Peyer's patch (tissue), 4 donors: ENCODE results near the gene SLF2. TPM values are rescaled to one million over a fixed set of nuclear protein-coding genes. Genes with fewer than 3 reads are reported as not detected.
"Not testable (repeated sequence)": the region's sequence is repeated elsewhere in the genome, so short reads cannot be mapped to it uniquely, and the experiment has no call there.

Experiments
- DNase-seq, 3 donors: peaks; one replicate each; pipeline ENCODE4 v3.0.0-alpha.2; 2017 to 2019
- H3K27ac ChIP-seq, 4 donors: fragments of 200-600 bp; sonication (generic); one replicate each; pipeline ENCODE4 v1.5.1; 2016 to 2019
- H3K27me3 ChIP-seq, 2 donors: fragments of 200-600 bp; sonication (generic); one replicate each; pipeline ENCODE4 v1.5.1; 2019
- H3K36me3 ChIP-seq, 3 donors: fragments of 200-600 bp; sonication (generic); one replicate each; pipeline ENCODE4 v1.5.1; 2016 to 2019
- H3K4me1 ChIP-seq, 4 donors: fragments of 200-600 bp; sonication (generic); one replicate each; pipeline ENCODE4 v1.5.1; 2016 to 2019
- H3K4me3 ChIP-seq, 4 donors: fragments of 200-600 bp; sonication (generic); 1 replicate in 3 of 4; 2 replicates in 1 of 4; pipeline ENCODE4 v1.5.1; 2016 to 2019; ENCODE audit warnings: mild to moderate bottlenecking in 1 of 4
- H3K9me3 ChIP-seq, 4 donors: fragments of 200-600 bp; sonication (generic); one replicate each; pipeline ENCODE4 v1.5.1; 2016 to 2019; ENCODE audit warnings: mild to moderate bottlenecking in 1 of 4
- POLR2A ChIP-seq, 2 donors: fragments of 450-650 bp; IDR thresholded peaks; one replicate each; pipeline ENCODE4 v1.5.1; 2017; ENCODE audit warnings: antibody characterized with exemption in 2 of 2, mild to moderate bottlenecking in 2 of 2, moderate library complexity in 2 of 2
- total RNA-seq, 4 donors: library from RNA; depleted of rRNA; stranded (reverse); fragments of >200 nt; gene quantifications; one replicate each; pipeline ENCODE4 v1.1.0, GENCODE V29; 2016
- TF ChIP-seq, protein P1 (sequence below), 6 experiments: fragments of 450-650 bp in 4 of 6; fragments of 200-600 bp in 2 of 6; sonication (generic) in 1 of 6; IDR thresholded peaks; one replicate each; pipeline ENCODE4 v1.5.1; 2017 to 2019; ENCODE audit warnings: antibody characterized with exemption in 6 of 6, mild to moderate bottlenecking in 3 of 6, moderate library complexity in 1 of 6

Gene SLF2
- total RNA-seq, 4 donors from 2014 or later, result 11.0 to 37.2 (median 32.0) TPM

DNA sequence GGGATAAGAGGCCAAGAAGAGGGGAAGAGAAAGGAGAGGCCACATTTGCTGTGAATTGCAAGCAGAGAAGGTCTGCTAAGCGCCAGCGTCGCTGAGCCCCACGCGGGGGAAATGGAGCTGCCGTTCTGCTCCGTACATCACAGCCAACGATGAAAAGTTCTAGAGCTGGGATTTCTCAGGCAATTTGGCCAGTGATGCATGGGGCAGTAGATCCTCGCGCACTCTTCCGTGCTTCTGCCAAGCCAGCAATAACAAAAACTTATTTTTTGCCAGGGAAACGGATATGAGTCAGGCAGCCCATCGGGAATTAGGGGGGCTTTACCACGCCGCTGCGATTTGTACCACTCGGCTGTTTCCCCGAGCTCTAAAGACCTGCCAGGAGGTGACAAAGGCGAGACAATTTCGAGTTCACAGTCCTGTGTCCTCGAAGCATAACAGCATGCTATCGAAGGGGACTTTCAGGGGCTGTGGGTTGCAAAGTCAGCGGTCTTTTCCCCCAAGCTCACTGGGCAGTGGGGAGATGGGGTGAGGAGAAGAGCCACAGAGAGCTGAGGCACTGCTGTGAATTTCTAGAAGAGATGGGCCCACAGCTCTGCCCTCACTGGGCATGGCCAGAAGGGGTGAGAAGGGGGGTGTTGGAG is 30.0 kb upstream of the SLF2 start:
- DNase-seq, result no peak
- no peak for TF ChIP-seq POLR2A (IDR thresholded peaks at IDR 0.05)
- Histone ChIP-seq H3K27ac (no peak overlapping the region), H3K27me3 (no peaks in the 10 kb centered on the region), H3K4me3 (no peak overlapping the region), H3K9me3 (no peaks in the 10 kb centered on the region), H3K4me1 (no peaks in the 10 kb centered on the region), H3K36me3 (no peaks in the 10 kb centered on the region)

GRCh38 chr10:100883312-100883821 is 29.4 kb upstream of the SLF2 start:
- H3K4me3 ChIP-seq, result no peak overlapping the region
- no peaks in the 10 kb centered on the region for H3K9me3 ChIP-seq
- no peaks in the 10 kb centered on the region for H3K36me3 ChIP-seq
- DNase-seq, result no peak
- H3K27ac ChIP-seq, result no peak overlapping the region
- H3K4me1 ChIP-seq, result no peaks in the 10 kb centered on the region
- no peaks in the 10 kb centered on the region for H3K27me3 ChIP-seq
- TF ChIP-seq, protein P1, sequence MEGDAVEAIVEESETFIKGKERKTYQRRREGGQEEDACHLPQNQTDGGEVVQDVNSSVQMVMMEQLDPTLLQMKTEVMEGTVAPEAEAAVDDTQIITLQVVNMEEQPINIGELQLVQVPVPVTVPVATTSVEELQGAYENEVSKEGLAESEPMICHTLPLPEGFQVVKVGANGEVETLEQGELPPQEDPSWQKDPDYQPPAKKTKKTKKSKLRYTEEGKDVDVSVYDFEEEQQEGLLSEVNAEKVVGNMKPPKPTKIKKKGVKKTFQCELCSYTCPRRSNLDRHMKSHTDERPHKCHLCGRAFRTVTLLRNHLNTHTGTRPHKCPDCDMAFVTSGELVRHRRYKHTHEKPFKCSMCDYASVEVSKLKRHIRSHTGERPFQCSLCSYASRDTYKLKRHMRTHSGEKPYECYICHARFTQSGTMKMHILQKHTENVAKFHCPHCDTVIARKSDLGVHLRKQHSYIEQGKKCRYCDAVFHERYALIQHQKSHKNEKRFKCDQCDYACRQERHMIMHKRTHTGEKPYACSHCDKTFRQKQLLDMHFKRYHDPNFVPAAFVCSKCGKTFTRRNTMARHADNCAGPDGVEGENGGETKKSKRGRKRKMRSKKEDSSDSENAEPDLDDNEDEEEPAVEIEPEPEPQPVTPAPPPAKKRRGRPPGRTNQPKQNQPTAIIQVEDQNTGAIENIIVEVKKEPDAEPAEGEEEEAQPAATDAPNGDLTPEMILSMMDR (IDR thresholded peaks at IDR 0.05), result no peak

GRCh38 chr10:100885611-100886010 is 27.2 kb upstream of the SLF2 start:
- H3K4me3 ChIP-seq, H3K27me3 ChIP-seq, H3K9me3 ChIP-seq, H3K4me1 ChIP-seq, H3K36me3 ChIP-seq, H3K27ac ChIP-seq: not testable (repeated sequence)
- DNase-seq, result peak in 1 of 3 donors; percentile 8

DNA sequence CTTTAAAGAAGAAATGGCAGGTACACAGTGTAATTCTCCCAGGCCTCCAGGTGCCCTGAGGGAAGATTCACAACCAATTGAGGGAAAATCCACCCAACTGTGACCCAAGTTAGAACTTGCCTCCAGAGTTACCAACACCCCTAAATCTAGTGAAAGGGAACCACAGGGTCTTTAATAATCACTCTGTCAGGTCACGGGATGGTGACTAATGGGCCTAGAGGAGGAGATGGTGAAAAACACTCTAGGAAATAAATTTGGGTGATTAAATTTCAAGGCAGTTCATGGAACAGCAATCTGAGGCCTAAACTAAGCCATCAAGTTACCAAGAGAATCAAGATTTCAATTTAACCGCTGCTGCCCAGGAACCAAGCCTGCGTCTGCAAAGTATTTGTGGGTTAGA is 26.7 kb upstream of the SLF2 start:
- no peaks in the 10 kb centered on the region for H3K4me1 ChIP-seq
- H3K27me3 ChIP-seq, result no peaks in the 10 kb centered on the region
- no peak for DNase-seq
- no peak overlapping the region for H3K4me3 ChIP-seq
- no peak overlapping the region for H3K27ac ChIP-seq
- H3K9me3 ChIP-seq, result no peaks in the 10 kb centered on the region
- no peaks in the 10 kb centered on the region for H3K36me3 ChIP-seq
- no peak for TF ChIP-seq POLR2A (IDR thresholded peaks at IDR 0.05)
- TF ChIP-seq, protein P1 (IDR thresholded peaks at IDR 0.05), result no peak

- TF ChIP-seq, protein P1 (IDR thresholded peaks at IDR 0.05), result no peak
- no peak for TF ChIP-seq POLR2A (IDR thresholded peaks at IDR 0.05)
- H3K36me3 ChIP-seq, result no peaks in the 10 kb centered on the region
- no peak overlapping the region for H3K27ac ChIP-seq
- H3K27me3 ChIP-seq, result no peaks in the 10 kb centered on the region
- H3K4me1 ChIP-seq, result no peaks in the 10 kb centered on the region
- H3K4me3 ChIP-seq, result no peak overlapping the region
- no peaks in the 10 kb centered on the region for H3K9me3 ChIP-seq
- no peak for DNase-seq
Measured at GRCh38 chr10:100886521-100886920, 26.2 kb upstream of the SLF2 start.

DNA sequence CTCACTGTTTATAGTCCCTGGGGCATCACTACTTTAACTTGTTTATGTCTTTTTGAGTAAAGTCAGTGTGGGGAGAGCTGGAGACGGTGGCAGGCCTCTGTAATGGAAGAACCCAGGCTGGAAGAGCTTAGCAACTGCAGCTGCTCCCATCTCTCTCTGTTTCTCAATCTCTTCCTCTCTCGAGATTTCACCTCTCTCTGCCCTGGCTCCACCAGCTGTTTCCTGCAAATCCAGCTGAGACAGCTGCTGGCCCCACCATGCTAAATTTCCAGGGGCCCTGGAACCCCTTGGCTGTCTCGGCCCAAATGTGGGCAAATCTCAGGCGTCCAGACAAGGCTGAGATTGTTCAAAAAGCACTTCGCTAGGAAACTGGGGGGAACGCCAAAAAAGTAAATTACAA is 25.8 kb upstream of the SLF2 start:
- TF ChIP-seq POLR2A (IDR thresholded peaks at IDR 0.05), result no peak
- TF ChIP-seq, protein P1 (IDR thresholded peaks at IDR 0.05), result no peak
- H3K27ac ChIP-seq, result no peak overlapping the region

More for the DNA sequence above, 25.8 kb upstream of the SLF2 start:
- H3K36me3 ChIP-seq, result no peaks in the 10 kb centered on the region
- H3K4me3 ChIP-seq, result no peak overlapping the region
- no peaks in the 10 kb centered on the region for H3K4me1 ChIP-seq
- DNase-seq, result peak in 1 of 3 donors; percentile 13
- H3K9me3 ChIP-seq, result no peaks in the 10 kb centered on the region
- no peaks in the 10 kb centered on the region for H3K27me3 ChIP-seq
